B cell (primary cell): ENCODE measurements around the gene MAPK14.

Experiments used
- EZH2 ChIP-seq: IDR thresholded peaks from 2 replicates; pipeline ENCODE4 v1.6.1; 2012; ENCODE audit warnings: borderline replicate concordance, low read depth, mild to moderate bottlenecking, moderate library complexity, low read length; ENCODE audit not compliant: insufficient read depth, poor library complexity, severe bottlenecking
- TF ChIP-seq, protein P1 (sequence below): fragments of 200-600 bp; IDR thresholded peaks from one replicate; pipeline ENCODE4 v1.8.0; 2022; ENCODE audit warnings: antibody characterized with exemption, mild to moderate bottlenecking

DNA sequence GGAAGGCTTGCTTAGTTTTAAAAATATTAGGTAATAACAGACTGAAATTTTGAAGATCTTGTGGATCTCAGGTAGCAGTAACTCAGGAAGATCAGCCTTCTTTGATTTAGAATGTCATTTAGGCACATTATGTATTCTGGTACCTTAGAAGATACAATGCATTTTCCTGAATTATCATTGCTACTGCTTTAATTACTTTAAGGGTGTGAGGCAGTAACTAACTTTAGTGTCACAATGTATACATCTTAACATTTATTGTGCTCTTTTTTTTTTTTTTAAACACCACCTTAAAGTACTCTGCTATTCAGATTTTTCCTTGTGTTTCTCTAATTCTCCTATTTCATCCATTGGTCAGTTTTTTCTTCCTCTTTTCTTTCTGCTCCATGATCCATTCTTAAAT is 13.3 kb downstream of the MAPK14 start:
- TF ChIP-seq, protein P1, sequence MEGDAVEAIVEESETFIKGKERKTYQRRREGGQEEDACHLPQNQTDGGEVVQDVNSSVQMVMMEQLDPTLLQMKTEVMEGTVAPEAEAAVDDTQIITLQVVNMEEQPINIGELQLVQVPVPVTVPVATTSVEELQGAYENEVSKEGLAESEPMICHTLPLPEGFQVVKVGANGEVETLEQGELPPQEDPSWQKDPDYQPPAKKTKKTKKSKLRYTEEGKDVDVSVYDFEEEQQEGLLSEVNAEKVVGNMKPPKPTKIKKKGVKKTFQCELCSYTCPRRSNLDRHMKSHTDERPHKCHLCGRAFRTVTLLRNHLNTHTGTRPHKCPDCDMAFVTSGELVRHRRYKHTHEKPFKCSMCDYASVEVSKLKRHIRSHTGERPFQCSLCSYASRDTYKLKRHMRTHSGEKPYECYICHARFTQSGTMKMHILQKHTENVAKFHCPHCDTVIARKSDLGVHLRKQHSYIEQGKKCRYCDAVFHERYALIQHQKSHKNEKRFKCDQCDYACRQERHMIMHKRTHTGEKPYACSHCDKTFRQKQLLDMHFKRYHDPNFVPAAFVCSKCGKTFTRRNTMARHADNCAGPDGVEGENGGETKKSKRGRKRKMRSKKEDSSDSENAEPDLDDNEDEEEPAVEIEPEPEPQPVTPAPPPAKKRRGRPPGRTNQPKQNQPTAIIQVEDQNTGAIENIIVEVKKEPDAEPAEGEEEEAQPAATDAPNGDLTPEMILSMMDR, result no peak
- TF ChIP-seq EZH2, result no peak
